ENCODE measurements around the gene CCNG2. TPM values are rescaled to one million over a fixed set of nuclear protein-coding genes. Genes with fewer than 3 reads are reported as not detected.

The CCNG2 gene
- total RNA-seq, 1 donor from 2014 or later, result 7.8 TPM

DNA sequence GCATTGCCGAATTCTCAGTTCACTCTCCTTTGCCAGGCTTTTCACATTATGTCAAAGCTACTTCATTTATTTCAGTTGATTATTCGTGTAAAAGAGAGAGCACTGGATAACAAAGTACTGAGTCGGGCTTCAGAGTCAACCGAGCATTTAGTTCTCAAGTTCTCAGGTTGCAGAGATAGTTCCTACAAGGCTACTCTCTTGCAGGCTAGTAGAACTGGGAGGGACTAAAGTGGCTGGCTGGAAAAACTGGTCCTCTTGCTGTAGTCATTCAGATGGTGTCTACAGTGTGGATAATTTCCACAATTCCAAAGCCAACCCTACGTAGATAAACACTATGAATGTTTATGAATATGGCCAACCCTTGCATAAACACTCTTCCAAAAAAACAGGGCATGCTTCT is 4.6 kb upstream of the CCNG2 start:
- H3K4me3 Mint-ChIP-seq, result no peak overlapping the region
- no peaks in the 10 kb centered on the region for H3K9me3 Mint-ChIP-seq
- DNase-seq (ENCODE audit: low spot score), result no peak
- H3K4me1 Mint-ChIP-seq (ENCODE audit: low read depth), result peaks cover 17% of the 10 kb centered on the region
- intact Hi-C loops (cut with micrococcal nuclease), result loop anchor here (10.0 kb wide), 2 partner anchors 1428 to 1638 kb away; partner anchors contain the start of genes RCHY1, THAP6 and USO1
- no peaks in the 10 kb centered on the region for H3K27me3 Mint-ChIP-seq (ENCODE audit: insufficient read depth)
- H3K27ac Mint-ChIP-seq, result no peak overlapping the region
- no peaks in the 10 kb centered on the region for H3K36me3 Mint-ChIP-seq (ENCODE audit: low read depth)

DNA sequence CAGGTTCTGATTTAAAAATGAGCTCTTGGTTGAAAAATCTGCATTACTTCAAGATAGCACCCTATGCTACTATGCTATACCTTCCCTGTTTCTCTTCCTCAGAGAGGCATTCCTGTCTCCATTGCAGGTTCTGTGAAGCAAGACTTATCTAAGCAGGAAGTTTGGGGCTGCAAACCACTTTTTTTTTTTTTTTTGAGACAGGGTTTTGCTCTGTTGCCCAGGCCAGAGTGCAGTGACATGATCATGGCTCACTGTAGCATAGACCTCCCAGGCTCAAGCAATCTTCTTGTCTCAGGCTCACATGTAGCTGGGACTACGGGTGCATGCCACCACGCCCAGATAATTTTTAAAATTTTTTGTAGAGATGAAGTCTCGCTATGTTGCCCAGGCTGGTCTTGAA is 4.0 kb upstream of the CCNG2 start:
- Mint-ChIP-seq H3K27me3 (ENCODE audit: insufficient read depth) (no peaks in the 10 kb centered on the region), H3K9me3 (no peaks in the 10 kb centered on the region), H3K27ac (no peak overlapping the region), H3K4me1 (ENCODE audit: low read depth) (peaks cover 17% of the 10 kb centered on the region), H3K36me3 (ENCODE audit: low read depth) (no peaks in the 10 kb centered on the region), H3K4me3 (no peak overlapping the region)
- intact Hi-C loops (cut with micrococcal nuclease), result loop anchor here (10.0 kb wide), 2 partner anchors 1428 to 1638 kb away; partner anchors contain the start of genes RCHY1, THAP6 and USO1
- DNase-seq (ENCODE audit: low spot score), result no peak

DNA sequence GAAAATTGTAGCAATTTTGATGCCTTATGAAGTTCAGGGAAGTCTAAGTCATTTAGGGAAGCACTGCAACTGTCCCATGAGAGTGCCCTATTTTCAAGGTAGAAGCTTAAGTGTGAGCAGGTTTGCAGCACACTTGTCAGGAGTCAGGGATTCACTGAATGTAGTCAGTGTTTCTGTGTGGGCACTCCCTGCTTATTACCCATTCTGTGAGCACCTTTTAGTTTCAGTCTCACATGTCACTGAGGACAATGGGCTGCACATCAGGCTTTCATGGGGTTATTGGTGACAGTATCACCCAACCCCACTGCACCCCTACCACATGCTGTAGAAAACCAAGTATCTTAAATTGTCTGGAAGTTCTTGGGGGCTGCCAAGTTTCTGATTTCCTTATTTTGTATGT is 2.9 kb upstream of the CCNG2 start:
- H3K27me3 Mint-ChIP-seq (ENCODE audit: insufficient read depth), result no peaks in the 10 kb centered on the region
- H3K4me1 Mint-ChIP-seq (ENCODE audit: low read depth), result peaks cover 26% of the 10 kb centered on the region
- no peak overlapping the region for H3K4me3 Mint-ChIP-seq
- intact Hi-C loops (cut with micrococcal nuclease), result loop anchor here (10.0 kb wide), 2 partner anchors 1429 to 1639 kb away; partner anchors contain the start of genes RCHY1, THAP6 and USO1
- H3K36me3 Mint-ChIP-seq (ENCODE audit: low read depth), result no peaks in the 10 kb centered on the region
- H3K9me3 Mint-ChIP-seq, result no peaks in the 10 kb centered on the region
- DNase-seq (ENCODE audit: low spot score), result no peak
- H3K27ac Mint-ChIP-seq, result no peak overlapping the region

DNA sequence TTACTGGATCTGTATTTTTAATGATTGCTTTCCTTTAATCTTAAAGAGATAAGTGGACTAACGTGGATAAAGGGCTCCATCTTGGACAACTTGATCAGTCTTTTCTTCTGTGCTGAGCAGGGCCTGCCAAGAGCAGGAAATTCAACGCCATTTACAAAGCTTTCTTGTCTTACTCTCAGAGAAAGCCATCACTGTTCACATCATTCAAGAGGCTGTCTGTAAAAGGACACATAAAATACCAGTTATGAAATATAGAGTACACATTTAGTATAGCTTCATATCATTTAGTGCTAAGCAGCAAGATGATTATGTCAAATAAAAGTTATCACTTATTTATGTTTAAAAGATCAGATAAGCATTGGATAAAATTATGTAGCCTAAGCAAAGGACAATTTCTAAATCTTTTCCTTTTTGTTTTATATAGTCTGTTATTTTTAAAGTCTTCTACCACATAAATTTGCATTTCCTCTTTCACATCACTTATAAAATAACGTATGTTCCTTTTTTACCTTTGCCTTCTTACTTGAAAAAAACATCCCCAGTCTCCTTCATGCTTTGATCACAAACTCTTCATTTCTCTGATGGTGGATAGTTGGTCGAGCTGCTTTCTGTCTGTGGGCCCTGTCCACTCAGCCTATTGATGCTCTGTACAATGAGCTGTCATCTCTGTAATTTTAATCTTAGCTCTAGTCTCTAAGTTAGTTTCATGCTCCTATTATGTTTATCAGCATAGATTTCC is 2.1 kb upstream of the CCNG2 start:
- intact Hi-C loops (cut with micrococcal nuclease), result loop anchor here (5.0 to 10.0 kb wide), 7 partner anchors 432 to 1640 kb away; partner anchors contain the start of genes MRPL1, NAAA, RCHY1 and STBD1
- Mint-ChIP-seq H3K9me3 (no peaks in the 10 kb centered on the region), H3K4me1 (ENCODE audit: low read depth) (peaks cover 35% of the 10 kb centered on the region), H3K27ac (no peak overlapping the region), H3K4me3 (no peak overlapping the region), H3K27me3 (ENCODE audit: insufficient read depth) (no peaks in the 10 kb centered on the region), H3K36me3 (ENCODE audit: low read depth) (peaks cover 3% of the 10 kb centered on the region)
- DNase-seq (ENCODE audit: low spot score), result no peak

DNA sequence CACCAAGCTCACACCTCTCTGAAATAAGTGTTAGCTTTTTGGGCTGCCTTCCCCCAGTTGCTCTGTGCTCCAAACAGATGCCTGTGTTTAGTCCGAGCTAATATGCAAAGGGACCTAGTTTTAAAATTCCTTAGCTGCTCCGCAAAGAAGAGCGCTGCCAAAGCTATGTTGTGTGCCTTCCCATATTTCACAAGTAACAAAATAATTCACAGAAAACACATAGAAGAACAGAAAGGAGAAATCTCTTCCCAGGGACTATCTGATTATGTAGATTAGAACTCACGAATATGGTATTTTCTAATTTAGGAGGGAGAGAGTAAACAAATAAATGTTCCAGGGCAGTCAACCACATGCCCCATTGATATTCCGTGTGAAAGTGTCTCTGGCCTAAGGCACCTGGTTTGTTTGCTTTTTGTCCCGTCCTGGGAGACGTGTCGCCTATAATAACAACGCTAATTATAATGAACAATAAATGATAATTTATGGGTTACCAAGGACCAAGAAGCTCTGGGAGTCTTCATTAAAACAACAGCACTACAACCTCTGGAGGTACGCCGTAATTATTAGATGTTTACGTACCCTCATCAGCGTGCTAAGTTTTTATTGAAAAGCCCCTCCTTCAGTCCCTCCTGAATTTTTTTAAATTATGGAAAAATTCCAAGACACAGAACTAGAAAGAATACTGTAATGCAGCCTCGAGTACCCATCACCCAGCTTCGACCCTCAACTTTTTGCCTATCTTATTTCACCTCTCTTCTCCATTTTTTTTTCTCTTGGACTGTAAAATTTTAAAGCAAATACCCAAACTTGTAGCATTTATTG is 1.2 kb upstream of the CCNG2 start:
- no peaks in the 10 kb centered on the region for H3K27me3 Mint-ChIP-seq (ENCODE audit: insufficient read depth)
- intact Hi-C loops (cut with micrococcal nuclease), result loop anchor here (1.0 to 10.0 kb wide), 15 partner anchors 47 to 1641 kb away; partner anchors contain the start of genes MRPL1, NAAA, NUP54 and RCHY1

DNA sequence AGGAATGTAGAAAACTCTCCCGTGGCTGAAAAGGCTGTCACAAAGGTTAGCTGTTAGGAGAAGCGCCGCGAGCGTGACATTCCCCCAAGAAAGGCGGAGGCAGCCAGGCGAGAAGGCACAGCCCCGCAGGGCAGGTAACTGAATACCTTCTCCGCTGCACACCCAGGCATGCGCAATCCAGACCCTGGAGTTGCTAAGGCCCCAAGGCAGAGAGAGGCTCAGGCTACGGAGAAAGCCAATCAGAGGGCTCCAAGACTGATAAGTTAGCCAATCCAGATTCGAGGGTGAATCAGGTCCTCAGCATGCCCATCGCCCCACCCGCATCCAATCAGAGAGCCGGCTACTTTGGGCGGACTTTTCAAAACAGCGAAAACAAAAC is 485 bp upstream of the CCNG2 start:
- no peaks in the 10 kb centered on the region for H3K9me3 Mint-ChIP-seq
- peaks cover 35% of the 10 kb centered on the region for H3K4me1 Mint-ChIP-seq (ENCODE audit: low read depth)
- H3K4me3 Mint-ChIP-seq, result peak overlapping the region; percentile 95
- peak; percentile 95 for DNase-seq (ENCODE audit: low spot score)
- intact Hi-C loops (cut with micrococcal nuclease), result loop anchor here (1.0 to 10.0 kb wide), 15 partner anchors 46 to 1642 kb away; partner anchors contain the start of genes MRPL1, NAAA, NUP54 and RCHY1
- H3K36me3 Mint-ChIP-seq (ENCODE audit: low read depth), result peaks cover 7% of the 10 kb centered on the region
- H3K27ac Mint-ChIP-seq, result peak overlapping the region; percentile 96
- no peaks in the 10 kb centered on the region for H3K27me3 Mint-ChIP-seq (ENCODE audit: insufficient read depth)

More for the DNA sequence above, 1.2 kb upstream of the CCNG2 start:
- Mint-ChIP-seq H3K4me3 (peak overlapping the region; percentile 95), H3K4me1 (ENCODE audit: low read depth) (peaks cover 35% of the 10 kb centered on the region), H3K9me3 (no peaks in the 10 kb centered on the region), H3K36me3 (ENCODE audit: low read depth) (peaks cover 7% of the 10 kb centered on the region), H3K27ac (no peak overlapping the region)
- DNase-seq (ENCODE audit: low spot score), result no peak

DNA sequence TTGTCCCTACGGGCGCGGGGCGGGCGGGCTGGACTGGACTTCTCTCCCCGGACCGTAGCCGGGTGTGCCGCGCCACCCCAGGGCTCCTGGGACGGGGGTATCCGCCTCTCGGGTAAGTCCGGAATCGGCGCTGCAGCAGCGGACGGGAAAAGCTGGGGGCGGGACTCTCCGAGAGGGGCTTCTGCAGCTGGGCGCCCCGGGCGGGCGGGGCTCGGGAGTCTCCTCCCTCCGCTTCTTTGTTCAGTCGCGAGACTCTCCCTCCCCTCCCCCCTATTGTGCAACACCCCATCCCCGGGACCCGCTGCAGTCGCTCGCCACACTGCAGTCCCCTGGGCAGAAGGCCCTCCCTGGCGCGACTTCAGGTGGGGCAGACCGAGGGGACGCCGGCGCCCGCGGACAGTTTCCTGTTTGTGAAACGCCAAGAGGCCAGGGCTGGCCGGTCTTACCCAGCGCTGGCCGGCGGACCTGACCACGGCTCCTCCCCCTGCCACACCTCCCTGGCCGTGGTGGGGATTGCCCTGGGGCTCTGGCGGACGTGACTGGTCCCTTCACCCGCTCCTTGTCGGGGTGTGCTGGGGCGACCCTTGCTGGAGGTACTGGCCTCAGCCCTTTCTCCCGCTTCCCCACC is 966 bp downstream of the CCNG2 start:
- intact Hi-C loops (cut with micrococcal nuclease), result loop anchor here (1.0 to 10.0 kb wide), 12 partner anchors 35 to 1643 kb away; partner anchors contain the start of genes MRPL1, NAAA, NUP54 and RCHY1
- Mint-ChIP-seq H3K27me3 (ENCODE audit: insufficient read depth) (no peaks in the 10 kb centered on the region), H3K36me3 (ENCODE audit: low read depth) (peaks cover 17% of the 10 kb centered on the region), H3K9me3 (no peaks in the 10 kb centered on the region), H3K27ac (peak overlapping the region; percentile 72), H3K4me1 (ENCODE audit: low read depth) (peaks cover 47% of the 10 kb centered on the region), H3K4me3 (peak overlapping the region; percentile 95)
- DNase-seq (ENCODE audit: low spot score), result peak; percentile 70

DNA sequence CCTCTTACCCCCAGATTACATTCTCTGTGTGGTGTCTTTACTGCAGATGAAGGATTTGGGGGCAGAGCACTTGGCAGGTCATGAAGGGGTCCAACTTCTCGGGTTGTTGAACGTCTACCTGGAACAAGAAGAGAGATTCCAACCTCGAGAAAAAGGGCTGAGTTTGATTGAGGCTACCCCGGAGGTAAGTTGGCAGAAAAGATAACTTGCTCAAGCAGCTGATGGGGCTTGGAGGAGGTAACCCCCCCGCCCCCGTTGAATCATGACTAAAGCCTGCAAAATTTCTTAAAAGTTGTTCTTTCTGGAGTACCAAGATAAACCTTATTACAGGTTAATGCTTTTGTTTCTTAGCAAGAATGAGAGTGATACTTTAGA is 1.5 kb downstream of the CCNG2 start:
- H3K27ac Mint-ChIP-seq, result peak overlapping the region; percentile 72
- DNase-seq (ENCODE audit: low spot score), result no peak
- peaks cover 22% of the 10 kb centered on the region for H3K36me3 Mint-ChIP-seq (ENCODE audit: low read depth)
- peaks cover 52% of the 10 kb centered on the region for H3K4me1 Mint-ChIP-seq (ENCODE audit: low read depth)
- no peaks in the 10 kb centered on the region for H3K27me3 Mint-ChIP-seq (ENCODE audit: insufficient read depth)
- peak overlapping the region; percentile 95 for H3K4me3 Mint-ChIP-seq
- no peaks in the 10 kb centered on the region for H3K9me3 Mint-ChIP-seq
- intact Hi-C loops (cut with micrococcal nuclease), result loop anchor here (5.0 to 10.0 kb wide), 7 partner anchors 429 to 1644 kb away; partner anchors contain the start of genes MRPL1, NAAA, RCHY1 and STBD1

DNA sequence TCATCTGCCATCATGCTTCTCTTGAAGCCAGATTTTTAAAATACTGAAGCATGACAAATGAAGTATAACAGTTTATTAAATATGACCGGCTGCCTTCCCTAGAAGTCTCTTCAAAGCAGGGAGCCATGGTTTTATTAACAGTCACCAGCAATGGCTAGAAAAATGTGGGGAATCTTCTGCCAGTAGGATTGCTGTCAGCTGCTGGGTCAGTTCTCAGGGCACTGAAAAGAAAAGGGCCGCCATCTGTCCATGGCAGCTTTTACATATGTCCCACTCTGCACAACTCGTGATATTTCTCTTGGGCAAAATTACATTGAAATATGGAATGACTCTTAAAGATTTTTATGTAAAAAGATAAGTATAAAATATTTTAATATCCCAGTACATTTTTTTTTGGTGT is 2.8 kb downstream of the CCNG2 start:
- no peak for DNase-seq (ENCODE audit: low spot score)
- intact Hi-C loops (cut with micrococcal nuclease), result loop anchor here (5.0 to 10.0 kb wide), 7 partner anchors 427 to 1645 kb away; partner anchors contain the start of genes MRPL1, NAAA, RCHY1 and STBD1
- no peaks in the 10 kb centered on the region for H3K9me3 Mint-ChIP-seq
- H3K27me3 Mint-ChIP-seq (ENCODE audit: insufficient read depth), result no peaks in the 10 kb centered on the region
- H3K4me1 Mint-ChIP-seq (ENCODE audit: low read depth), result peaks cover 52% of the 10 kb centered on the region
- no peak overlapping the region for H3K27ac Mint-ChIP-seq
- H3K4me3 Mint-ChIP-seq, result peak overlapping the region; percentile 95
- H3K36me3 Mint-ChIP-seq (ENCODE audit: low read depth), result peaks cover 29% of the 10 kb centered on the region

DNA sequence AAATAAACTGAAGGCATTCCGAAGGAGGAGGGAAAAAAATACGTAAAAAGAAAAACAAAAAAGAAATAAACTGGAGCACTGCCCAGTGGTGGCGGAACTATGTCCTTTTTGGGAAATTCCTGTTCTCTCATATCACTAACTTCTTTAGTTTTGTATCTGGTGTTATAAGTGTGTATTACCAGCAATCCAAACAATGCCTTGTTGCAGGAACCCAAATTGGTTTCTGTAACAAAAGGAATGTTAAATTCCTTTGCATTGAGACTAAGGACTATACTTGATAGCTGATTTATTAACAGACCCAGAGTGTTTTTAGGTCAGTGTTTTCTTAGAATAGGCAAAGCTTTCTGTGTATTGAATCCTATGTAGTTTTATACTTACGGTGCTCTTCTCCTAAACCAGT is 6.6 kb downstream of the CCNG2 start:
- Mint-ChIP-seq H3K4me3 (no peak overlapping the region), H3K27ac (no peak overlapping the region), H3K27me3 (ENCODE audit: insufficient read depth) (no peaks in the 10 kb centered on the region), H3K9me3 (no peaks in the 10 kb centered on the region), H3K4me1 (ENCODE audit: low read depth) (peaks cover 30% of the 10 kb centered on the region), H3K36me3 (ENCODE audit: low read depth) (peaks cover 45% of the 10 kb centered on the region)
- intact Hi-C loops (cut with micrococcal nuclease), result no loop called here
- DNase-seq (ENCODE audit: low spot score), result no peak

DNA sequence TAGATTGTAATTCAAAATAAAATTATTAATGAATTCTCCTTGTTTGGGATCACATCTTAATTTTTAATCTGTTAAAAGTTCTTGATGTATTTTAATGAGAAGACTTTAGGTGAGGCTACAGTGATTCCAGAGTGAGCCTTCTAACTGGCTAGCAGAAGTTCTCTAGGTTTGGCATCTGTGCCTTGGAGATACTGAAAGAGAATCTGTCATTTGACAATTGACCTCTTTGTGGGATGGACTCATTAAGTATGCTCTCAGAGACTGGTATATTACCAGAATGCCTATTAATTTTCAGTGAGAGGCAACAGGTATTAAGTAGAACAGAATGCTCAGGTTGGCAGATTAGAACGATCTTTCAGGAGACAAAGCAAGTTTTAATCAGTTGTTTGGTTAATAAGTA is 10.2 kb downstream of the CCNG2 start:
- H3K9me3 Mint-ChIP-seq, result no peaks in the 10 kb centered on the region
- no peak overlapping the region for H3K4me3 Mint-ChIP-seq
- DNase-seq (ENCODE audit: low spot score), result no peak
- no peak overlapping the region for H3K27ac Mint-ChIP-seq
- no peaks in the 10 kb centered on the region for H3K27me3 Mint-ChIP-seq (ENCODE audit: insufficient read depth)
- peaks cover 51% of the 10 kb centered on the region for H3K36me3 Mint-ChIP-seq (ENCODE audit: low read depth)
- H3K4me1 Mint-ChIP-seq (ENCODE audit: low read depth), result peaks cover 13% of the 10 kb centered on the region
- intact Hi-C loops (cut with micrococcal nuclease), result no loop called here

DNA sequence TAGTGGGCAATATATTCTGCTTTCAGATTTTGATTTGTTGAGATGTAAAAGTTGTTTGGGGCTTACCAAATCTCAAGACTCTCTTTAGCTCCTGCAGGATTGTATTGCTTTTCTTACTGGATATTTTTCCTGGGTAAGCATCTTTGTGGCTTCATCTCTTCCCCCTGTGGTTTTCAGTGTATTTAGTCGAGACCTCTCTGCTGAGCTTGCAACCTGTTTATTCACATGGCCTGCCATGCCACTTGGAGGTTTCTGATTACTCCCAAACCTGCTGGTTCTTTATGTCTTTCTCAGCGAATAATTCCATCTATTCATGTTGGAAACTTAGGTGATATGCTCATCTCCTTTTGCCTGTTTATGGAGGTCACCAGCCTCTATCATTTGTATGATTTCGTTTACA is 10.9 kb downstream of the CCNG2 start:
- Mint-ChIP-seq H3K4me3 (no peak overlapping the region), H3K27me3 (ENCODE audit: insufficient read depth) (no peaks in the 10 kb centered on the region), H3K9me3 (no peaks in the 10 kb centered on the region), H3K36me3 (ENCODE audit: low read depth) (peaks cover 47% of the 10 kb centered on the region), H3K4me1 (ENCODE audit: low read depth) (peaks cover 6% of the 10 kb centered on the region), H3K27ac (no peak overlapping the region)
- intact Hi-C loops (cut with micrococcal nuclease), result no loop called here
- no peak for DNase-seq (ENCODE audit: low spot score)

Data from activated T-helper 1 cell treated with anti-CD3 and anti-CD28 coated beads, Interleukin-12 subunit alpha, Interleukin-12 subunit beta, Interleukin-2, Interleukin-4 antibody, amounts not matched to agents 30 ng/mL and 10 ng/mL and 1 ng/mL, durations not matched to agents 14 hours and 24 hours and 36 hours (primary cell).